Measurements from ENCODE around the gene C3orf18.

DNA sequence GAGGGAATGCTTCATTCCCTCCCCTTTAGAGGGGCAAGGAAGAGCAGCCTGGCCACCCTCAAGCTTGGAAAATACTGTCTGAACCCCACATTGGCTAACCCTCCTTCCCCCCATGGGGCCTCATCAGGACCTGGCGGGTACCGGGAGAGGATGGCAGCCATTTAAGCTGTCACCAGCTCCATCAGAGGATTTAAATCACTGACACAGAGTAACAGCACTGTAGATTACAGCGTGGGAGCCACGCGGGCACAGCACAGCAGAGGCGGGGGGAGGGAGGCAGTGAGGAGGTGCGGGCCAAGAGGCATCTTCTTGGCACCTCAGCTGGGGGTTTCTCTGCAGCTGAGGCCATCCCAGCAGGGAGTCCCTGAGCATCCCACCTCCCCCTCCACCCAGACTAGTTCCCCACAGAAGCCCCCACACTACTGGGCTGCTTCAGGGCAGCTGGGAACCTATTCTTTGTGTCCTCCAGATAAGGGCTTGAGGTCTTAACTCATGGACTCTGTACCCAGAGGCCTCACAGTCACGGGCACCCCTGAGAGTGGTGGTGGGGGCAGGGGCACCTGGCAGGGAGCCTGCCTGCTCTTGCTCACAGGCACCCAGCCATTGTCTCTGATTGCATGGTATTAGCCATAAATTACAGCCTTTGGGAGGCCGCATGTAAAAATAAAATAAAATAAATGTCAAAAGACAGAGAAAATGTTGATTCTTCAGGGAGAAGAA is 42.2 kb downstream of the C3orf18 start:
- TF ChIP-seq, protein P1, sequence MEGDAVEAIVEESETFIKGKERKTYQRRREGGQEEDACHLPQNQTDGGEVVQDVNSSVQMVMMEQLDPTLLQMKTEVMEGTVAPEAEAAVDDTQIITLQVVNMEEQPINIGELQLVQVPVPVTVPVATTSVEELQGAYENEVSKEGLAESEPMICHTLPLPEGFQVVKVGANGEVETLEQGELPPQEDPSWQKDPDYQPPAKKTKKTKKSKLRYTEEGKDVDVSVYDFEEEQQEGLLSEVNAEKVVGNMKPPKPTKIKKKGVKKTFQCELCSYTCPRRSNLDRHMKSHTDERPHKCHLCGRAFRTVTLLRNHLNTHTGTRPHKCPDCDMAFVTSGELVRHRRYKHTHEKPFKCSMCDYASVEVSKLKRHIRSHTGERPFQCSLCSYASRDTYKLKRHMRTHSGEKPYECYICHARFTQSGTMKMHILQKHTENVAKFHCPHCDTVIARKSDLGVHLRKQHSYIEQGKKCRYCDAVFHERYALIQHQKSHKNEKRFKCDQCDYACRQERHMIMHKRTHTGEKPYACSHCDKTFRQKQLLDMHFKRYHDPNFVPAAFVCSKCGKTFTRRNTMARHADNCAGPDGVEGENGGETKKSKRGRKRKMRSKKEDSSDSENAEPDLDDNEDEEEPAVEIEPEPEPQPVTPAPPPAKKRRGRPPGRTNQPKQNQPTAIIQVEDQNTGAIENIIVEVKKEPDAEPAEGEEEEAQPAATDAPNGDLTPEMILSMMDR (conservative IDR thresholded peaks at IDR 0.05; ENCODE audit: low read depth in 2 of 2): no peak
- TF ChIP-seq POLR2AphosphoS5 (IDR thresholded peaks at IDR 0.05; ENCODE audit: low read depth) (no peak), ZNF331 (CRISPR knock-in tag; IDR thresholded peaks at IDR 0.05; ENCODE audit: low read depth) (no peak), CREB1 (CRISPR knock-in tag; IDR thresholded peaks at IDR 0.05; ENCODE audit: low read depth) (no peak), EZH2 (IDR thresholded peaks at IDR 0.05; ENCODE audit: low read depth, unreplicated experiment) (no peak)
- TF ChIP-seq, protein P2, sequence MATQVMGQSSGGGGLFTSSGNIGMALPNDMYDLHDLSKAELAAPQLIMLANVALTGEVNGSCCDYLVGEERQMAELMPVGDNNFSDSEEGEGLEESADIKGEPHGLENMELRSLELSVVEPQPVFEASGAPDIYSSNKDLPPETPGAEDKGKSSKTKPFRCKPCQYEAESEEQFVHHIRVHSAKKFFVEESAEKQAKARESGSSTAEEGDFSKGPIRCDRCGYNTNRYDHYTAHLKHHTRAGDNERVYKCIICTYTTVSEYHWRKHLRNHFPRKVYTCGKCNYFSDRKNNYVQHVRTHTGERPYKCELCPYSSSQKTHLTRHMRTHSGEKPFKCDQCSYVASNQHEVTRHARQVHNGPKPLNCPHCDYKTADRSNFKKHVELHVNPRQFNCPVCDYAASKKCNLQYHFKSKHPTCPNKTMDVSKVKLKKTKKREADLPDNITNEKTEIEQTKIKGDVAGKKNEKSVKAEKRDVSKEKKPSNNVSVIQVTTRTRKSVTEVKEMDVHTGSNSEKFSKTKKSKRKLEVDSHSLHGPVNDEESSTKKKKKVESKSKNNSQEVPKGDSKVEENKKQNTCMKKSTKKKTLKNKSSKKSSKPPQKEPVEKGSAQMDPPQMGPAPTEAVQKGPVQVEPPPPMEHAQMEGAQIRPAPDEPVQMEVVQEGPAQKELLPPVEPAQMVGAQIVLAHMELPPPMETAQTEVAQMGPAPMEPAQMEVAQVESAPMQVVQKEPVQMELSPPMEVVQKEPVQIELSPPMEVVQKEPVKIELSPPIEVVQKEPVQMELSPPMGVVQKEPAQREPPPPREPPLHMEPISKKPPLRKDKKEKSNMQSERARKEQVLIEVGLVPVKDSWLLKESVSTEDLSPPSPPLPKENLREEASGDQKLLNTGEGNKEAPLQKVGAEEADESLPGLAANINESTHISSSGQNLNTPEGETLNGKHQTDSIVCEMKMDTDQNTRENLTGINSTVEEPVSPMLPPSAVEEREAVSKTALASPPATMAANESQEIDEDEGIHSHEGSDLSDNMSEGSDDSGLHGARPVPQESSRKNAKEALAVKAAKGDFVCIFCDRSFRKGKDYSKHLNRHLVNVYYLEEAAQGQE (IDR thresholded peaks at IDR 0.05; ENCODE audit: unreplicated experiment): no peak

Measured in GM23338 (cell line).